Head of caudate nucleus (tissue), 42 donors: Measurements from ENCODE around the gene FMN1.
"Not testable (repeated sequence)": the region's sequence is repeated elsewhere in the genome, so short reads cannot be mapped to it uniquely, and the experiment has no call there.

Experiments
- DNase-seq, 42 donors: peaks; one replicate each; pipeline versions ENCODE4 v3.0.0 to v3.0.0-alpha.2; 2020 to 2021; ENCODE audit warnings: mixed read lengths in 7 of 42
- intact Hi-C: fragments of 100-400 bp; cut with DNase I; formaldehyde crosslinking; loops from one replicate; pipeline ENCODE4 v1.15.0; 2022

FMN1 gene

GRCh38 chr15:32864841-32865240 is 329.7 kb downstream of the FMN1 start:
- intact Hi-C loops: no loop called here
- DNase-seq: no peak

- intact Hi-C loops: no loop called here
- DNase-seq: no peak
These were observed 330.5 kb downstream of the FMN1 start for GRCh38 chr15:32864051-32864450.

GRCh38 chr15:32861761-32862160 is 332.8 kb downstream of the FMN1 start:
- DNase-seq: peak in 41 of 42 donors; percentile 13 to 76 (median 42)
- intact Hi-C loops: no loop called here

DNA sequence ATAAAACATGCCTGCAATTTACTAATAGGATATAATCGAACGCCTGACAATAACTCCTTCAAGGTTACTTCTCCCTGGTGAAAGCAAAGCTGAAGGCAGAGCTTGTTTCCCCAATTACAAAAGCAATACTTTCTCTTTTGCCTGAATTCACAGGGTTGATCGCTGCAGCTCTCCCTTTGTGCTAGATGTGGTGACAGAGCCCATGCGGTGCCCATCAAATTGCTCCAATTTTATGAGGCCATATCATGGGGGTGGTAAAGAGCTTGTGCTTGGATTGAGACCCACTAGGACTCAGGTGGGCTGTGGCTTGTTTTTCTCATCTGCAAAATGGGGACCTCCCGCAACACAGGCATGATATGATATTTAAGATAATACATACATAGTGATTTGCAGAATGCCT is 333.3 kb downstream of the FMN1 start:
- no peak for DNase-seq
- intact Hi-C loops: no loop called here

GRCh38 chr15:32859996-32860395 is 334.5 kb downstream of the FMN1 start:
- intact Hi-C loops: no loop called here
- DNase-seq: no peak

GRCh38 chr15:32859251-32859650 is 335.3 kb downstream of the FMN1 start:
- DNase-seq: no peak
- intact Hi-C loops: no loop called here

DNA sequence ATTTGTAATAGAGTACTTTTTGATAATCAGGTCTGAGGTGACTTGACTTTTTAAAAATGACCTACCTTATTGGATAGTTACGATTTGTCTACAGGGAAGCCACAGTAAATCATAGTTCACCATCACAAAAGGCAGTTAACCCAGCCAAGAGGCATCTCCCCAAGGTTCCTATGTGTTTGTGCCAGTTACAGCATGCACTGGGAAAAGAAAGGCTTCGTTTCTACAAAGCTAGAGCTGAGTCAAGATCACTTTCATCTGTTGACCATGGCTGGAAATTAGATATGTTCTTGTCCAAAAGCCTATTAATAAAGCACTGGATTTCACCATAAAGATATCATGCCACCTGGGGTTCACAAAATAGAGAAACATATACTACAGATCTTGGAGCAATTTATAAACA is 336.8 kb downstream of the FMN1 start:
- DNase-seq: no peak
- intact Hi-C loops: no loop called here

GRCh38 chr15:32856753-32857152 is 337.8 kb downstream of the FMN1 start:
- no peak for DNase-seq
- intact Hi-C loops: no loop called here

GRCh38 chr15:32855942-32856341 is 338.6 kb downstream of the FMN1 start:
- DNase-seq: no peak
- intact Hi-C loops: no loop called here

DNA sequence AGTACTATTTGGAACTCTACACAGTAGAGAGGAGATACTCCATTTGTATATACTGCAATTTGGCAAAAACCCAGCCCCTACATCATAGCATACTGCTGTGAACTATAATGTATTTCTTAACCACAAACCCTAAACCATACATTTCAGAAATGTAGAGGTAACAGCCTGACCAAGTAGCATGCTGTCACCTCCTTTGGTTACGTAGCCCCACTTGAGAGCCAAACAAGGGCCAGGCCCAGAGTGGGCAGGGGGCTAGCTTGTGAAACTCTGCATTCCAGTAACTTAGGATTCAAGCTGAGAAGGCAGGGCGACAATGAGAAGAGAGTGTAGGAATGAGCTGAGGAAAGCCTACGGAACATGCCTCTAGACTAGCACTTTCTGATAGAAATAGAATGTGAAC is 340.9 kb downstream of the FMN1 start:
- intact Hi-C loops: no loop called here
- DNase-seq: no peak

DNA sequence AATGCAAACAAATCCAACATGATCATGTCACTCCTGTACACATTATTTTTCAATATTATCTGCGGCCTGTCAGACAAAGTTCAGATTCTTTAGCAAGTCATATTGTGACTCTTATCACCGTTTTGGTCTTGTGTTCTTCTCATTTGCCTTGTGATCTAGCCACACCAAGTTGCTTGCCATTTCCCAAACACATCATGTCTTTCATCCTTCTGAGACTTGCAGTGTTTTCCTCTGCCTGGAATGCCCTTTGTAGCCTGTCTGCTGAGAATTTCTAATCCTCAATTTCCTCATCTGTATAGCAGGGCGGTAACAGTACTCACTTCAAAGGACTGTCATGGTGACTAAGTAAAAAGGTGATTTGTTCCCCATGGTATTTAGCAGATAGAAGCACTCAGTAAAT is 341.7 kb downstream of the FMN1 start:
- intact Hi-C loops: no loop called here
- no peak for DNase-seq

DNA sequence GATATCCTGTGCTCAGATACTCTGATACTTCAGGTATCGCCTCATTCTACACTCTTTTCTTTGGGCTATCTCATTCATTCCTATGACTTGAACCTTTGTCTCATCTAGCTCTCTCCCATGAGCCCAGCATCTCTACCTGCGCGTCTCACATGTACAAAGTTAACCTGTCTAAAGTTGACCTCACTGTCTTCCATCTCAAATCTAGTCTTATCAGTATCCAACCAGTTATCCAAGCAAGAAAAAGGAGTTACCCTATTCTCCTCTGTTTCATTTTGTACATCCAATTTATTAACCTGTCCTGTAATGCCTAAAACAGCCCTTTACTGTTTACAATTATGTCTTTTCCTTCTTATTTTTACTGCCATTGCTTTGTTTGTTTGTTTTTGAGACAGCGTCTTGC is 342.5 kb downstream of the FMN1 start:
- intact Hi-C loops: no loop called here
- DNase-seq: no peak

- intact Hi-C loops: no loop called here
- no peak for DNase-seq
These were observed 342.9 kb downstream of the FMN1 start for GRCh38 chr15:32851572-32851971.

DNA sequence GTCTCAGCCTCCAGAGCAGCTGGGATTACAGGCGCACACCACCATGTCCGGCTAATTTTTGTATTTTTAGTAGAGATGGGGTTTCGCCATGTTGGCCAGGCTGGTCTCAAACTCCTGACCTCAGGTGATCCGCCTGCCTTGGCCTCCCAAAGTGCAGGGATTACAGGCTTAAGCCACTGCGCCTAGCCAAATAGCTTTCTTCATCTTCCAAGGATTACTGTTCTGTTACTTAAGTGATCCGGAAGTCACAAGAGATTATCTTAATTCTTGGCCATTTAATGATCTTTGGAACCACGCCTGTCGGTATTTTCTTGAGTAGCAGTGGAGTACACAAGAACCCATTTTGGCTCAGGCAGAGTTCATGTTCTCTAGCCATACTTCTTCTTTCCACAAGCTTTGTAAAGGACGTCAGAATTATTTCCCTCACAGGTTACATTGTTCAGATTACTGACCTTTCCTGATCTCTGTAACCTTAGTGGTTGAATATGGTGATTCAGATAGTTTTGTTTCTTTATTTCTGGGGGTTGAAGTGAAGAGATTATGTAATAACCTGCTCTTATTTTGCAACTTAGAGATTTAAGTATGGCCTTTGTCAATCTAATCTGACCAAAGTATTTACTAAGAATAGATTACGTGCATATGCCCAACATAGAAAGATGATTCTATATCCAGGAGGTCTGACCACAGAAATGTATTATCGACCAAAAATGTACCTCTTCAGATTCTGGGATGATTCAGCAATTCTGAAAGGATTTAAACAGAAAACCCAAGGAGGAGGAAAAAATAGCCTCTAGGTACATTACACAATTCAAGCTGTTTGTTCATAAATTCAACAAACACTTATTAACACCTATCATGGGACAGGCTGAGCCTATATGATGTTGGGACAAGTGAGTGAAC is 344.5 kb downstream of the FMN1 start:
- DNase-seq: no peak
- intact Hi-C loops: no loop called here

- DNase-seq, intact Hi-C loops: not testable (repeated sequence)
These were observed 347.8 kb downstream of the FMN1 start for GRCh38 chr15:32846671-32847070.

DNA sequence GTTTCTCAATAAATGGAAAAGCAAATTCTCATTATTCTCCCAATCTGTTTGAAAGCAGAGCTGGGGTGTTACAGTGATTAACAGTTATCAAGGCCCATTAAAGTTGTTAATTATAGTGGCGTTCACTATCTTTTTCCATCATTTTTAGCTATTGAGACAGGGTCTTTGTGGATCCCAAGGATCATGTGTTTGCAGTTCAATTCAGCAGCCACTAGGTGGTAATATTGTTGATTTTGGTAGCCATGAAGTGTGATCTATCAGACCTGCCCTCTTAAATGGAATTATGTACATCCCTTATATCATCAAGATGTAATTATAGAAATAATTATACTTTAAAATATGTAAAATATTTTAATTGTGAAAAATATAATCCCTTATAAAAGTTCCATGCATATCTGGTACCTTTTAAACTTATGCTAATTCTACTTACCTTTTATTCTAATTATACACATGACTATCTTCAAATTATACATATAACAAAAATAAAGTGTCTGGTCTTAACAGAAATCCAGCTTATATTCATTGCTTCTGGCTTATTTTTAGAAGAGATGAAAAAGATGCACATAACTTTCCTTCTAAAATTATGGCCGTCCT is 350.3 kb downstream of the FMN1 start:
- DNase-seq: peak in 1 of 42 donors; percentile 17
- intact Hi-C loops: no loop called here

DNA sequence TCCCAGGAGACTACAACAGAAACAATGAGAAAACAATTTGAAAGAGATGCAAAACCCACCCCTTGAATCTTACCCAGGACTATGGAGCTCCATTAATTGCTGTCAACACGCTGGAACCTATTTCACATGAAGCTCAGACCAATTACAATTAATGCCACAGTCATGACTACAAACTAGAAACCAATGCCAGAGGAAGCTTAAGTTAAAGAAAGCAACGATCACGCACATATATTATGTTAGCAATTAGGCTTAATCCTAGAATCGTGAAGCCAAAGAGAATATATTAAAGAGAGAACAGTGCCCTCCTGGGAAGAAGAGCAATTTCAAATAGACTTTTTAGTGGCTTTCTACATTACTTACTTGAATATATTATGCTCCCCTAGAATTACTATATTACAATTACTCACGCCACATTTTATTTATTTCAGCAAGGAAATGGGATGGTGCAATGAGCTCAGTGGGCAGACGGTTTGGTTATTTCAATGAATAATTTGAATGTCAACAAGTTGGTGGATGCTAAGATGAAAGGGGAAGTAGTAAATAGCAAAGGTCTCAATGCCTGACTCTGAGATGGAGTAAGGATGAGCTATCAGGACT is 351.2 kb downstream of the FMN1 start:
- no peak for DNase-seq
- intact Hi-C loops: no loop called here

DNA sequence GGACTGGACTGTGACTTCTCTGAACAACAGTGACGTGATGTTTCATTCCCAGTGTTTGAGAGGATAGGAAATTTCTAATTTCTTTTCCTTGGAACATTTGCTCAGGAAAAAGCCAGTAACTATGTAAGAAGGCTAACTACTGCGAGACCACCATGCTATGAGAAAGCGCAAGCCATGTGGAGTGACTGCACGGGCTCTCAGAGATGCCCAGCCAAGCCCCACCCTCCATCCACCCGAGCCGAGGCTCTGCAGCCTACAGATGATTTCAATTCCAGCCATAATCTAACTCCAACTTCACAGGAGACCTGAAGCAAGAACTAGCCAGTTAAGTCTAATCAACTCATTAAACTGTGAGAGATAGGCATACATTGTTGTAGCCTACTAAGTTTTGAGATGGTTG is 352.4 kb downstream of the FMN1 start:
- intact Hi-C loops: no loop called here
- no peak for DNase-seq

GRCh38 chr15:32840507-32841245 is 353.8 kb downstream of the FMN1 start:
- intact Hi-C loops: no loop called here
- DNase-seq: no peak

DNA sequence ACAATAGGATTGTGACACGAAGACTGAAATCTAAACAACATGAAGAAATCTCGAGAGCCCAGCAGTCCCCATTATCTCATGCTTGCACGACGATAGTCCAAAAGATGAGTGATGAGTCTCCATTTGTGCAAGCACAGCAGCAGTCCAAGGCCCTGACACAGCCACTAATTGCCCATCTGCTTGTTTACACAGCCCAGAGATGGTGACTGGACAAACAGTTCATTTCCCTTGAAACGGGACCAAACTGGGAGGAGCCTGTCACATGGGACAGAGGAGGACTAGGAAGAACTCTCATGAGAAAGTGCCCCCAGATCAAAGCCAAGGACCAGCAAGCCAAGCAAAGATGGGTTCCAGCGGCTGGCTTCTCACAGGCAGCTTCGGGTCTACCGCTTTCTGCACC is 355.7 kb downstream of the FMN1 start:
- intact Hi-C loops: loop anchor here (2.0 to 5.0 kb wide), 2 partner anchors 122 to 177 kb away; no protein-coding TSS in a partner anchor

More for the DNA sequence above, 355.7 kb downstream of the FMN1 start:
- DNase-seq: peak; percentile 38 to 93 (median 78)
